NCI-H748 treated with DMSO at 0.1 percent for 48 hours (cell line): ENCODE measurements around the gene CSNK2A1.

Experiments
- DNase-seq: peaks from one replicate; lab custom pipeline; 2025; lab: John Stamatoyannopoulos, UW

CSNK2A1 gene

DNA sequence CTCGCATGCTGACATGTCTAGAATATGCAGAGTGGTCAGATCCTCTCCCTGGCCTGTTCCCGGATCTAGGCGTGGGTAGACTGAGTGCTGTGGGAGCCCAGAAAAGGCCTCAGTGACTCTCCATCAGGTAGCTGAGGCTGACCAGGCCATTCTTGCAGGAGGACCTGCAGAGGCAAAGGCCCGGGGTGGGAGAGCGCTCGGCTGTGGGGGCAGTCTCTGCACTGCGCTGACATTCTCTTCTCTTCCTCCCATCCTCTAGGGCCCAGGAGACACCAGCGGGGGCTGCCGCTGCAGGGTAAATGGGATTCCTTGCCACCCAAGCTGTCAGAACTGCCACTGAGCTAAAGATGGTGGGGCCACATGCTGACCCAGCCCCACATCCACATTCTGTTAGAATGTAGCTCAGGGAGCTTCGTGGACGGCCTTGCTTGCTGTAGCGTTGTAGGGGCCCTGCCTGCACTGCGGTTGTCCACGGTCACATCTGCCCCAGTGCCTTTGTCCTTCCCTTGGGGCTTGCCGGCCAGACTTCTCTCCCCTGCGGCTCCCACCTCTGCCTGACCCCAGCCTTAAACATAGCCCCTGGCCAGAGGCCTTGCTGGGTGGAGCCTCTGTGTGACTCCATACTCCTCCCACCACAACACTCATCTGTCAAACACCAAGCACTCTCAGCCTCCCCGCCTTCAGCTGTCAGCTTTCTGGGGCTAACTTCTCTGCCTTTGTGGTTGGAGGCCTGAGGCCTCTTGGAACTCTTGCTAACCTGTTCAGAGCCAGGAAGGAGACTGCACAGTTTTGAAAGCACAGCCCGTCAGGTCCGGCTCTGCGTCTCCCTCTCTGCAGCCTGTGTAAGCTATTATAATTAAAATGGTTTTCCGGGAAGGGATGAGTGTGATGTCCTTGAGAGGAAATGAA, 113.2 kb downstream of the CSNK2A1 start:
- no peak for DNase-seq

DNA sequence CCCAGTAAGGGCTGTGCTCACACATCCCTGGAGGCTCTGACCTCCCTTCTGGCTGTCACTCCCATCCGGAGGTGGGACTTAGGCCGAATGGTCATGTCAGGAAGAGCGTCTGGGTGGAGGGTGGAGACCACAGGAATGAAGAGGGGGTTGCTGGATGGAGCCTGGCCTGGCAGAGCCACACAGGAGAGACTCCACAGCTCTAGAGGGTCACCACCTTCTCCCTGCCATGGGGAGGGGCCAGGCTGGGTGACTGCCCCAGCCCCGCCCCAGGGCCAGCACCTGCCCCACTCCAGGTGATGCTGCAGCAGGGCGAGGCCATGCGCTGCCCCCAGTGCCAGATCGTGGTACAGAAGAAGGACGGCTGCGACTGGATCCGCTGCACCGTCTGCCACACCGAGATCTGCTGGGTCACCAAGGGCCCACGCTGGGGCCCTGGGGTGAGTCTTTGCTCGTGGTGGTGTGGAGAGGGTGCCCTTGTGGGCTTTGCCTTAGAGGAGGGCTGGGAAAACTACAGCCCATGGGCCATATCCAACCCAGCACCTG, 114.9 kb downstream of the CSNK2A1 start:
- DNase-seq, result no peak

DNA sequence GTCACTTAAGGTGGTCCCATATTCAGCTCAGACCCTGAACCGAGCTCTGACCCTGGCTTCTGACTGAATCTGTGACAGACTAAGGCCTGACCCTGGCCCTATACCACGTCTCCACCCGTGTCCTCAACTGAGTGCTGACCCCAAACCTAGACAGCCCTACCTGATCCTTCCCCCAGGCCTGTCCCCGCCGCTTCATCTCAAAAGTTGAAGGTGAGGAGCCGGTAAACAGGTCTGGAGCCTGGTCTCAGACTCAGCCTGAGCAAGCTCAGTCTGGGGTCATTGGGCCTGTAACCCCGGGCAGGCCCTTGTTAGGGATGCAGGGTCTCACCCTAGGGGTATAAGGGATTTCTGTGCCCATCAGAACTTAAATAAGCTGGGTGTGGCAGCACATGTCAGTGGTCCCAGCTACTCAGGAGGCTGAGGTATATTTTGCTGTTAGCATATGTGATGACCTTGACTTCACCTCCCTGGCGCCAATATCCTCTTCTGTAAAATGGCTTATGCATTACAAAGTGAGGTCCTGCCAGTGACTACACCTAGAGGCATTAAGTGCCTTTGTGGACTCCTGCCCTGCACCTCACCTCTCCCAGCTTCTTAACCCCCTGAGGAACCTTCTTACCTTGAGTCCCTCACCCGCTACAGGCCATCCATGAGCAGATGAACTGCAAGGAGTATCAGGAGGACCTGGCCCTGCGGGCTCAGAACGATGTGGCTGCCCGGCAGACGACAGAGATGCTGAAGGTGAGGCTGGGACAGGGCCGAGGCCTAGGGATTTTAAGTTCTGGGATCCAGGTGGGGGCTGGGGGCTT, 115.5 kb downstream of the CSNK2A1 start:
- no peak for DNase-seq

DNA sequence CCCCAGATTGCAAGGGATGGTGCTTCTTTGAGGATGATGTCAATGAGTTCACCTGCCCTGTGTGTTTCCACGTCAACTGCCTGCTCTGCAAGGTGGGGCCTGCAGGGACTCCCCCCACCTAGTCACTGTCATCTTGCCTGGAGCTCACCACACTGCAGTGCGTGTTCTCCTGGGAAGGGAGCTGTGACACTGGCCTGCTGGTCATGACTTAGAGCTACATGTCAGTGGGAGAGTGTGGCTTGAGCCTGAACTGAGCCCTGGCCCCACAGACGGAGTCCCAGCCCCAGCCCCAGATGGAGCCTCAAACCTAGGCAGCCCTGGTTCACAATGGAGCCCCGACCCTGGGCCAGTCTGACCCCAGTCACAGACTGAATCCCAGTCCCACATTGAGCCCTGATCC, 116.2 kb downstream of the CSNK2A1 start:
- no peak for DNase-seq

DNA sequence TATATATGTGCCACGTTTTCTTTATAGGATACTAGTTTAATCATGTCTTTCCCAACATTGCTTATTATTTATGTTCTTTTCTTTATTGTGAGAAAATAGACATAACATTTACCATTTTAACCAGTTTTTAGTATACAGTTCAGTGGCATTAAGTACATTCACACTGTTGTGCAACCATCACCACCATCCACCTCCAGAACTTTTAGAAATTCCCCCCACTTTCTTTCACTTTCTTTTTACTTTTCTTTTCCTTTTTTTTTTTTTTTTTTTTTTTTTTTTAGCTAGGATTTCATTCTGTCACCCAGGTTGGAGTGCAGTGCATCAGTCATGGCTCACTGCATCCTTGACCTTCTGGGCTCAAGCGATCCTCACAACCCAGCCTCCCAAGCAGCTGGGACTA, 117.0 kb downstream of the CSNK2A1 start:
- no peak for DNase-seq
